PC-3 (cell line): ENCODE results near the gene ZNF280D. TPM values are rescaled to one million over a fixed set of nuclear protein-coding genes. Genes with fewer than 3 reads are reported as not detected.

Experiments used
- ATAC-seq: fragments of 200-7000 bp; cut with Tn5 transposase; 2 replicates; pipeline ENCODE4 v1.9.1; 2020; ENCODE audit warnings: mild to moderate bottlenecking, moderate library complexity
- BruUV-seq: library from RNA; stranded (reverse); fragments of 400-500 nt; replicated peaks from 2 replicates; lab custom pipeline; 2021; lab: Mats Ljungman, UMichigan
- CTCF ChIA-PET: fragments of 300-600 bp; sonication (Branson Sonifier 250); formaldehyde crosslinking; loops from one replicate; lab custom pipeline; 2022; ENCODE audit warnings: antibody characterized with exemption; lab: Charles Lee
- POLR2A ChIA-PET: fragments of 300-600 bp; sonication (Branson Sonifier 250); formaldehyde crosslinking; loops from one replicate; lab custom pipeline; 2022; ENCODE audit warnings: antibody characterized with exemption; ENCODE audit not compliant: unreplicated experiment; lab: Charles Lee
- DNase-seq: peaks from one replicate; pipeline ENCODE4 v3.0.0-alpha.2; 2015
- H2AFZ ChIP-seq: fragments of 300-600 bp; sonication (generic); 2 replicates; pipeline ENCODE4 v1.6.0; 2016; ENCODE audit warnings: antibody characterized with exemption, low read length
- H3F3A ChIP-seq: fragments of 300-600 bp; sonication (generic); one replicate; pipeline ENCODE4 v1.6.0; 2017; ENCODE audit warnings: antibody characterized with exemption, low read length, control low read depth, mild to moderate bottlenecking; ENCODE audit not compliant: unreplicated experiment
- H3K27ac ChIP-seq: fragments of 300-600 bp; sonication (generic); 2 replicates; pipeline ENCODE4 v1.5.1; 2016; ENCODE audit warnings: mild to moderate bottlenecking, low read length
- H3K27me3 ChIP-seq: fragments of 300-600 bp; sonication (generic); 2 replicates; pipeline ENCODE4 v1.6.1; 2016; ENCODE audit warnings: low read length, mixed read lengths
- H3K36me3 ChIP-seq: fragments of 300-600 bp; sonication (generic); 2 replicates; pipeline ENCODE4 v1.6.1; 2016; ENCODE audit warnings: low read depth, mixed run types, low read length, mixed read lengths
- H3K4me1 ChIP-seq: fragments of 300-600 bp; sonication (generic); 2 replicates; pipeline ENCODE4 v1.5.1; 2016; ENCODE audit warnings: low read length; ENCODE audit not compliant: insufficient read depth
- H3K4me2 ChIP-seq: fragments of 300-600 bp; sonication (generic); 2 replicates; pipeline ENCODE4 v1.6.0; 2016; ENCODE audit warnings: low read length
- H3K4me3 ChIP-seq: fragments of 300-600 bp; sonication (generic); 2 replicates; pipeline ENCODE4 v1.5.1; 2016; ENCODE audit warnings: mild to moderate bottlenecking, low read length, mixed read lengths
- H3K79me2 ChIP-seq: fragments of 300-600 bp; sonication (generic); 2 replicates; pipeline ENCODE4 v1.6.1; 2017; ENCODE audit warnings: low read length, mixed read lengths
- H3K9ac ChIP-seq: fragments of 300-600 bp; sonication (generic); 2 replicates; pipeline ENCODE4 v1.6.0; 2016; ENCODE audit warnings: mild to moderate bottlenecking, low read length
- H3K9me2 ChIP-seq: fragments of 300-600 bp; sonication (generic); replicated peaks from 2 replicates; pipeline ENCODE4 v1.6.1; 2016; ENCODE audit warnings: mixed run types, low read length, mixed read lengths
- H3K9me3 ChIP-seq: fragments of 300-600 bp; sonication (generic); 2 replicates; pipeline ENCODE4 v1.6.1; 2016; ENCODE audit warnings: low read length, mixed read lengths
- H4K20me1 ChIP-seq: fragments of 300-600 bp; sonication (generic); 2 replicates; pipeline ENCODE4 v1.6.1; 2016; ENCODE audit warnings: low read length, mixed read lengths
- CTCF ChIP-seq: fragments of 300-600 bp; sonication (generic); conservative IDR thresholded peaks from 2 replicates; pipeline ENCODE4 v1.5.1; 2017; ENCODE audit warnings: antibody characterized with exemption, low read depth, mild to moderate bottlenecking, low read length
- EZH2 ChIP-seq: fragments of 300-600 bp; sonication (generic); IDR thresholded peaks from one replicate; pipeline ENCODE4 v1.6.1; 2017; ENCODE audit warnings: antibody characterized with exemption, mild to moderate bottlenecking, low read length; ENCODE audit not compliant: unreplicated experiment
- EZH2phosphoT487 ChIP-seq: fragments of 300-600 bp; sonication (generic); IDR thresholded peaks from 2 replicates; pipeline ENCODE4 v1.6.1; 2018; ENCODE audit warnings: mild to moderate bottlenecking, antibody characterized with exemption, low read length, borderline replicate concordance
- intact Hi-C: fragments of 100-400 bp; cut with micrococcal nuclease; formaldehyde crosslinking; loops from 2 replicates; pipeline ENCODE4 v1.9.0; 2023
- total RNA-seq: library from RNA; depleted of rRNA; stranded (reverse); fragments of >200 nt; gene quantifications from 2 replicates; pipeline ENCODE4 v1.2.3, GENCODE V29; 2014

The ZNF280D gene
- total RNA-seq, 1 experiment from 2014 or later: 7.4 TPM

DNA sequence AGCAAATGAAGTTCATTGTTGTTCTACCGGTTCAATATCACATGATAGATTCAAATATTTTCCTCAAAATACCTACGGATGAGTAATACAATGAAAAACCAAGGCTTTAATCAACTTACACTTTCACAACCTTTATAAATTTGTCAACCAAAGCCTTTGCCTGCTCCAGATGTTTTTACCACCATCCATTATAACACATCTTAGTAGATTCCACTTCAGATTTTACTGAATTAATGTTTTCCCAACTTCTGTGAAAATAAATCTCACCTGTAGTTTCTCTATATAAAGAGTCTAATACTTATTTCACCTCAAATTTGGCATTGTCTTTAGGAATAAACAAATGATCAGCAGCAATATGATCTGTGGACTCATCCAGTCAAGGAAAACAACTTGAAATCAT lies 131.1 kb downstream of the ZNF280D start:
- Histone ChIP-seq H3K4me1 (no peaks in the 10 kb centered on the region; the same call in 1 of the 2 replicates), H3F3A (peaks cover 3% of the 10 kb centered on the region), H3K27ac (no peak overlapping the region), H3K9ac (no peak overlapping the region), H3K4me2 (no peak overlapping the region), H3K79me2 (no peaks in the 10 kb centered on the region), H4K20me1 (no peaks in the 10 kb centered on the region), H2AFZ (no peak overlapping the region), H3K9me3 (0 out of 2 replicates have a peak, but pooled peaks cover 9% of the 10 kb centered on the region), H3K27me3 (no peaks in the 10 kb centered on the region), H3K36me3 (no peaks in the 10 kb centered on the region), H3K9me2 (no peaks in the 10 kb centered on the region), H3K4me3 (no peak overlapping the region)
- no TSS peak for BruUV-seq
- DNase-seq (no peak), ATAC-seq (no peak)
- POLR2A ChIA-PET: no interaction called here
- intact Hi-C loops: no loop called here
- TF ChIP-seq EZH2phosphoT487 (no peak), CTCF (no peak)
- CTCF ChIA-PET: no interaction called here

GRCh38 chr15:56600380-56600779 lies 132.9 kb downstream of the ZNF280D start:
- DNase-seq (no peak), ATAC-seq (no peak)
- TF ChIP-seq EZH2: no peak
- TF ChIP-seq EZH2phosphoT487: no peak
- TF ChIP-seq CTCF: no peak
- BruUV-seq: no TSS peak
- Histone ChIP-seq H3K4me2 (no peak overlapping the region), H3K4me1 (no peaks in the 10 kb centered on the region; the same call in 1 of the 2 replicates), H3K9me3 (0 out of 2 replicates have a peak, but pooled peaks cover 9% of the 10 kb centered on the region), H3K36me3 (no peaks in the 10 kb centered on the region), H3K27ac (no peak overlapping the region), H3K27me3 (no peaks in the 10 kb centered on the region), H3K9me2 (no peaks in the 10 kb centered on the region), H3F3A (peaks cover 3% of the 10 kb centered on the region), H2AFZ (no peak overlapping the region), H3K9ac (no peak overlapping the region), H3K79me2 (no peaks in the 10 kb centered on the region), H4K20me1 (no peaks in the 10 kb centered on the region), H3K4me3 (no peak overlapping the region)
- intact Hi-C loops: no loop called here
- ChIA-PET POLR2A (no interaction called here), CTCF (no interaction called here)

DNA sequence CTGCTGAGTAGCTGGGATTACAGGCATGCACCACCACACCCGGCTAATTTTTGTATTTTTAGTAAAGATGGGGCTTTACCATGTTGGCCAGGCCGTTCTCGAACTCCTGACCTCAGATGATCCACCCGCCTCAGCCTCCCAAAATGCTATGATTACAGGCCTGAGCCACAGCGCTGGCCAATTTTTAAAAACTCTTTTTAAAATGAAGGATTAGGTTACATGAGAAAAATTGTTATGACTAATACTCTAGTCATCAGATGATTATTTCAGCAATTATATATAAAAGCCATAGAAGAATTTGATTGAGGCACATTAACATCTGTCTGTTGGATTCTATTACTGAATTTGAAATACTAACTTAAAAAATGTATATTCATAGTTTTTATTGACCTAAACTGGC lies 134.3 kb downstream of the ZNF280D start:
- intact Hi-C loops: no loop called here
- Histone ChIP-seq H2AFZ (no peak overlapping the region), H3K9me2 (no peaks in the 10 kb centered on the region), H3K4me3 (no peak overlapping the region), H3K9me3 (0 out of 2 replicates have a peak, but pooled peaks cover 9% of the 10 kb centered on the region), H3K4me1 (no peaks in the 10 kb centered on the region; the same call in 1 of the 2 replicates), H3K27ac (no peak overlapping the region), H4K20me1 (no peaks in the 10 kb centered on the region), H3F3A (peaks cover 3% of the 10 kb centered on the region), H3K36me3 (no peaks in the 10 kb centered on the region), H3K27me3 (no peaks in the 10 kb centered on the region), H3K79me2 (no peaks in the 10 kb centered on the region), H3K9ac (no peak overlapping the region), H3K4me2 (no peak overlapping the region)
- ATAC-seq: peak; percentile 78
- peak; percentile 73 for DNase-seq
- ChIA-PET POLR2A (no interaction called here), CTCF (no interaction called here)
- no peak for TF ChIP-seq EZH2
- no peak for TF ChIP-seq CTCF
- no peak for TF ChIP-seq EZH2phosphoT487
- BruUV-seq: no TSS peak
